ENCODE results near the gene CNGB1.
A peak's percentile ranks its signal among the peaks of the same experiment; 100 is the strongest.
"Not testable (repeated sequence)": the region's sequence is repeated elsewhere in the genome, so short reads cannot be mapped to it uniquely, and the experiment has no call there.

CNGB1 gene

DNA sequence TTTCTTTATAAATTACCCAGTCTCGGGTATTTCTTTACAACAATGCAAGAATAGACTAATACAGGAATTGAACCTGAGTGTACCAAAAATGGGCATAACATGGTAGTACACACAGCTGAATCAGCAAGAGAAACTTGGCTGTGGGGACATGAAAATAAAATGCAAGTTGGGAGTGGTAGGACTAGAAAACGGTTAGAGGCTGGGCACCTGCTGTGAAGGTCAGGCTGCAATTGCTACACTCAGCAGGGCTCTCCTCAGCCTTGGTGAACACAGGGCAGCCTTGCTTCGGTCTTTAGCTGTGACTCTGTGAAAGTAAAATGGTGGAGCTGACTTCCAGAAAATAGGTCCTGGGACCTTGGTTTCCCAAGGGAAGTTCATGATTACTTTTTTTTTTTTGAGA is 45.6 kb downstream of the CNGB1 start:
- DNase-seq (ENCODE audit: low spot score): no peak

DNA sequence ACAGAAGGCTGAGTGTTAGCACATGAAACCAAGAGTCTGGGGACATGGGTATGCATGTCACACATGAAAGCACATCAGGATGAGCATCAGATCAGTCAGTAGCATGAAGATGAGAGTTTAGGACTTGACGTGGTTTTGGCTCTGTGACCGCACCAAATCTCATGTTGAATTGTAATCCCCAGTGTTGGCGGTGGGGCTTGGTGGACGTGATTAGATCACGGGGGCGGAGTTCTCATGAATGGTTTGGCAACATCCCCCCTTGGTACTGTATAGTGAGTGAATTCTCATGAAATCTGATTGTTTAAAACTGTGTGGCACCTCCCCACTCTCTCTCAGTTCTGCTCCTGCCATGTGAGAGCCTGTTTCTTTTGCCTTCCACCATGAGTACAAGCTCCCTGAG is 46.4 kb downstream of the CNGB1 start:
- no peak for DNase-seq (ENCODE audit: low spot score)

DNA sequence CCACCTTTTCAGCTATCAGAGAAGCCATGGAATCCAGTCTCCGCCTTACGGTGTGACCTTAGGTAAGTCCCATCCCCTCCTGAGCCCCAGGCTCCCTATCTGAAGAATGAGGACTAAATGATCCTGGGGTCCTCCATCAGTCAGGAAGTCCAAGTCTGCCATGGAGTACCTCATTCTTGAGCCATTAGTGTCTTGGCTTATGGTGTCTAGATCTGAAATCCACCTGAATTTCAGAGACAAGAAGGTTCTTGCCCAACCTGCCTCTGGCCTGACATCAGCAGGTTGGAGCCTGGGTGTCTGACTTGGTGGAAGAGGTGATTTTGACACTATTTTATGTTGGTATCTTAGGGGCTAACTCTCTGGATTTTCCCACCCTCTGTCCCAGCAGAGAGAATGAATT is 47.1 kb downstream of the CNGB1 start:
- DNase-seq (ENCODE audit: low spot score): no peak

DNA sequence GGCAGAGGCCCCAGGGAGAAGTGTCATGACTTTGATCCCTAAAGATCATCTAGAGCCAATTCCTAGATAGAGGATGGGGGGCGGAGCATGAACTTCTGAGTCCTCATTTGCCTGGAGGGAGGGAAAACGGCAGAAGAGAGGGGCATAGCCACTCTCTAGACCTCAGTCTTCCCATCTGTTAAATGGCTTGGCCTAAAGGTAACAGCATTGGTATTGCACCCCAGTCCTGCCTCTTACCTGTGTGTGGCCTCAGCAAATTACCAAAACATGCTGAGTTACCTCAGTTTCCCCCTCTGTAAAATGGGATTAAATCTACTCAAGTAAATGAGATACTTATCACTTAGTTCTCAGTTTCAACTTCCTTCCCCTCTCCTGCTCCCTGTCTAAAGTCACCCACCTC is 47.5 kb downstream of the CNGB1 start:
- no peak for DNase-seq (ENCODE audit: low spot score)

DNA sequence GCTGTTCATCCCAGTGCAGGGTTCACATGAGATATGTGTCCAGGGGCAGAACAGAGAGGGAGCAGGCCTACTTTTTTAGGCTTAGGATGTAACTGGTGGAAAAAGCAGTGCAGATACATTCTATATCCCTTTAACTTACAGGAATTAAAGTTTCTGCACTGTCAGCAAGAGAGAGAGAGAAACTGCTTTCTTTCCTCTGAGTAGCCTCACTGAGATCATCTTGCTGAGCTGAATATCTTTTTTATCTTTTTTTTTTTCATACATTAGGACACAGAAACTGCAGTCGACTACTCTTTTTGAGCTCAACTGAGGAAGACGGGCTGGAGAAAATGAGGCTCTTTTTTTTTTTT is 50.1 kb downstream of the CNGB1 start:
- no peak for DNase-seq (ENCODE audit: low spot score)

DNA sequence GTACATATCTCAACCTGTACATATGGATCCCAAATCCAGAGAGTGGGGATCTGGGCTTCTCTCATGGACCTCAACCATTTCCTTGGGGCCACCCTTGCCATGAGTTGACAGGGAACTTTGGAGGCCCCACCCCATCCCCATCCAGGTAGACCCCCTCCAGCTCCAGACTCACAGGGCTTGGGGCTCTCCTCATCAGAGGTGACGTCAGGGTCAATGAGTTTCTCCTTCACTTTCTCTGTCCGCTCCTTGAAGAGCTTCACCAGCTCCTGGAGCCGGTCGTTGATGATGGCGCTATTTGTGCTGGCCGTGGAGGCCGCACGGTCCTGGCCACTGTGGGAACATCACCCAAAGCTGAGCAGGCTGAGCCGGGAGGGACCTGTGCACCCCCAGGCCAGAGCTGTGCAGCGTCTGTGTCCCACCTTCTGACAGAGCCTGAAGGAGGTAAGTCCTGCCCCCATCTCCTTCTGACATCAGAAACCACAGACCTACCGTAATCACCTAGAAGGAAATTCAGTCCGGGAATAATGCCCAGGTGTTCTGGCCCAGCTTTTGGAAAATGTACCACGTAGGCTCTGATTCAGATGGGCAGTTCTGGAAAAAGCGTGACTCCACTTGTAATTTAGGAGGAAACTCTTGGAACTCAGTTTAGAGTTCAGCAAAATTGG is 50.6 kb downstream of the CNGB1 start:
- no peak for DNase-seq (ENCODE audit: low spot score)

DNA sequence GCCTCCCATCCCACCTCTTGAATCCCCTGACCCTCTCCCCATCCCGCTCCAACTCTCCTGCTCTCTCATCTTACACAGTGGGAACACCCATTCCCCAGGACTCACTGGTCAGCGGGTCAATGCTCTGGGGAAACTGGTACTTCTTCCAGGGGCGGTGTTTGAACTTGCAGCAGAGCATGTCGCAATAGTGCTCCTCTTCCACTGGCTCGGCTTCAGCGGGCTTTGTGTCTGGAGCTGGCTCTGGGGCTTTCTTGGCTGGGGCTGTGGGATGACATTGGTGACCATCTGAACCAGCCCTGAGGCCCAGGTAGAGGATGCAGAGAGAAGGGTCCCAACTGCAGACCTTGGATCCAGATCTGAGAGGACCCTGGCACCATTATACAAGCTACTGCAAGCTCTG is 51.9 kb downstream of the CNGB1 start:
- DNase-seq (ENCODE audit: low spot score): no peak

DNA sequence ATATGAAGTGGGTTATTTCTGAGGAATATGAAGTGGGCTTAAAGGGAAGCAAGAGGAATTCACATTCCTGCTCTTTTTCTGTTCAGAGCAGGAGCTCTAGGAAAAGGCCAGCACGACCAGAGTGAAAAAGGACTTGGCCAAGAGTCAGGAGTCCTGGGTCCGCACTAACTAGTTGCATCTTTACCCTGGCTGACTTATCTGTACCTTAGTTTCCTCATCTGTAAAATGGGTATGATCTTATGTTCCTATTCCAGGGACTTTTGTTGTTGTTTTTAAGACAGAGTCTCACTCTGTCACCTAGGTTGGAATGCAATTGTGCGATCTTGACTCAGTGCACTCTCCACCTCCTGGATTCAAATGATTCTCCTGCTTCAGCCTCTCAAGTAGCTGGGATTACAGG is 52.5 kb downstream of the CNGB1 start:
- DNase-seq (ENCODE audit: low spot score): no peak

DNA sequence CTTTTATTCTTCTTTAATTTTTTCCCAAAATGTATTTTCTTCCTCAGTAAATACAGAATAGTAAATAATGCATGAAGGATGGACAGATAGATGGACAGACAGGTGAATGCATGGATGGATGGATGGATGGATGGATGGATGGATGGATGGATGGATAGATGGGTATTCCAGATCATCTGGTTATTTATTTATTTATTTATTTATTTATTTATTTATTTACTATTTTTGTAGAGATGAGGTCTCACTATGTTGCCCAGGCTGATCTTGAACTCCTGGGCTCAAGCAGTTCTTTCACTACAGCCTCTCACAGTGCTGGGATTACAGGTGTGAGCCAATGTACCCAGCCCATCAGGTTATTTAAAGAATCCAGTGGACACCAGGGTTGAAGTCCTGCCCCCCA is 53.0 kb downstream of the CNGB1 start:
- DNase-seq (ENCODE audit: low spot score): not testable (repeated sequence)

DNA sequence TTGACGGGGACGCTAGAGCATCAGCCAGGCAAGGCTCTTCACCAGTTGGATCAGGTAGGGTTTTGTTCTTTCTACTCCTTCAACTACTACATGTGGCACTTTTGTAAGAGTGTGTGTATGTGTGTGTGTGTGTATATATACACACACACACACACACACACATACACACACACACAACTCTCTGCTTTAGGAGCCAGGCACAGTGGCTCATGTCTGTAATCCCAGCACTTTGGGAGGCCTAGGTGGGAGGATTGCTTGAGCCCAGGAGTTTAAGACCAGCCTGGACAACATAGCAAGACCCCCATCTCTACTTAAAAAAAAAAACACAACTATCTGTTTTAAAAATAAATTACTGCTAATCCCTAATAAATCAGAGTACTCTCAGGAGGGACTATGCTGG is 53.4 kb downstream of the CNGB1 start:
- not testable (repeated sequence) for DNase-seq (ENCODE audit: low spot score)

DNA sequence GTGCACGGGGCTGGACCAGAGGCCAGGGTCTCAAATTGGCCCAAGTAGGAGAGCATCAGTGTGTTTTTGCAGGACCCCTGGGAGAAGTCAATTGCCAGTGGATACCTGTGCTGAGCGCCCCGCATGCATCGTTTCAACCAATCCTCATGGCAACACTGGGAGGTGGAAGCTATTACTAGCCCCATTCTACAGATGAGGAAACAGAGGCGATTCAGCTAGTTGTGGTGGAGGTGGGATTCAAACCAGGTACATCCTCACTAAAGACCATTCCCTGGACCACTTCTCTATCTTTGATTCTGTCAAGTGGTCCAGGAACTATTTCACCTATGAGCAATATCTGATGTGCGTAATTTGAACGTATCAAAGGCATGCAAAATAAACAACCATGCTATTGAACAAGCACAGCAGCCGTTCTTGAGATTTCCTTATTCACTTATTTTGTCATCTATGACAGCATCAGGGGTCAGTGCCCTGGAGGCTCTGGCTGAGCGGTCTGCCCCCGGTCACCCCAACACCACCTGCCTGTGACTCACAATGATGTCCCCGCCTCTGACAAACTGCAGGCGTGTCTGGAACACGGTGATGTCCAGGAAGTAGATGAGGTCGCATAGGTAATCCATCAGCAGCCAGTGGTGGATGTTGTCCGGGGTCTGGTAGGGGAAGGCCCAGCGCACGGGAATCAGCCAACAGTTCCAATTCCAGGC is 54.0 kb downstream of the CNGB1 start:
- no peak for DNase-seq (ENCODE audit: low spot score)

DNA sequence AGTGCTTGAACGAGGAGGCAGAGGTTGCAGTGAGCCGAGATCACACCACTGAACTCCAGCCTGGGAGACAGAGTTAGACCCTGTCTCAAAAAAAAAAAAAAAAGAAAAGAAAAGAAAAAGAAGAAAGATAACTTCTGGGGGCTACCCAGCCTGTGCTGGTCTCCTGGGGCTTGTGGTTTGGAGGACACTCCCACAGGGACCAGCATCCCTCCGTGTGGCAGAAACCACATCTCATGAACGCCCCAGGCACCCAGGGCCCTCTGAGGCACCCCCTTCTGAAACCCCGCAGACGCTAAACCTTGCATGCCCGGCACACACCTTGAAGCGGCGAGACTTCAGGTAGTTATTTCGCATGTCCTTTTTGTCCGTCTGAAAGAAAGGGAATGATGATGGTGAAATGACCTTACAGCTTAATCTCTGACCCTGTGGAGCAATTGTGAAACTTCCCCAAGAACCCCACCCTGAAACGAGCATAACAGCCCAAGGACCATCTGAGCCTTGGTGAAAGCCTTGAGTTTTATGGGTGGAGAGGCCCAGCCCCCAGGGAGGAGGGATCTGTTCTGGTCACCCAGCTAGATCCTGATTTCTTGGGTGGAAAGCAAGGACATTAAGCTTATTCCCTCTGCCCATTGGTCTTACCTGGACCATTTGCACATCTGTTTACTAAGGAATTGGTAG is 55.0 kb downstream of the CNGB1 start:
- no peak for DNase-seq (ENCODE audit: low spot score)

DNA sequence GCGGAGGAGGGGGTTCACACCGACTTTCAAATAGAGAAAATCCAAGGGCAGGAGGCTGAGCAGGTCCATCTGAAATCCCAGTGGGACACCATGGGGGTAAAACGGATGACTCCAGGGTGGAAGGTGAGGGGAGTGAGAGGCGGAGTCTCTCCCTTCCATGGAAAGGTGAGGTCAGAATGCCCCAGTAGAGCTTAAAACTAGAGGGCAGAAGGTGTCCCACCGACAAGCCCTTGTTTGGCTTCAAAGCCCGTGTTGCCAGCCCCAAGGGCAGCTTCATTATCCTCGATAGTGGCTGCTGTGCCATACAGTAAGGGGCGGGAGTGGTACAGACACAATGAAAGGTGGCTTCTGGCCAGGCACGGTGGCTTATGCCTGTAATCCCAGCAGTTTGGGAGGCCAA is 55.7 kb downstream of the CNGB1 start:
- no peak for DNase-seq (ENCODE audit: low spot score)

DNA sequence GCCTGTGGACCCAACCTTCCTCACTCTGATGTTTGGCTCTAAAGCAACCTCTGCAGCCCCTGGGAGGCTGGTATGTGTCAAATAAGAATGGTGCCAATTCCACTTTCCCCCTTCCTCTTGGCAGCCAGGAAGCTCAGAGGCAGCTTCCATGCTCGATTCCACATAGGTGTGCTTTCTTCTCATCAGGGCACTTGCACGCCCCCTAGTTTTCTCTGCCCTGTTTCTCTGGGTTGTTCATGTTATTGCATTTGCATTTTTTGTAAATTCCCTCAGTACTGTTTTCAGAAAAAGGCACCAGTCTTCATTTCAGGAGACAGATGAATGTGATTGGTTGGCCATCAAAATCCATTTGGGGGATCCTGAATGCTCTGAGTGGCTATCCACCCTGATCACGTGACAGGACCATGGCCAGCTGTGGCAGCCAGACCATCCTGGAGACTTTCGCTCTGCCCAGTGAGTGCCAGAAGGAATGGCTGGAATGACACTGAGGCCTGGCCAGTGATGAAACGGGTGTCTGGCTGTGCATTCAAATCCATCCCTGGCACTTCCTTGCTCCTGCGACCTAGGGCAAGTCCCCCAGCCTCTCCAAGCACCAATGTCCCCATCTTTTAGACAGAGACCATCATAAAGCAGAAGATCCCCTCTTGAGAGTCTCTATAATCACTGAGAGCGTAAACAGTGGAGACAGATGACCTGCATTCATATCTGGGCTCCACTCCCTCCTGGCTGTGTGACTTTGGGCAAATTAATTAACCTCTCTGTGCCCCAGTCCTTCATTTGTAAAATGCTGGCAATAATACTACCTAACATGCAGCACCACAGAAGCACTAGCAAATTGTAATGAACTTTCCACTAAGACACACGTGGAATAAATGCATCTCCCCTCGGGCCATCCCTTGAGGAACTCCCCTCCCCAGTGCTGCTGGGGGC is 56.4 kb downstream of the CNGB1 start:
- DNase-seq (ENCODE audit: low spot score): no peak

DNA sequence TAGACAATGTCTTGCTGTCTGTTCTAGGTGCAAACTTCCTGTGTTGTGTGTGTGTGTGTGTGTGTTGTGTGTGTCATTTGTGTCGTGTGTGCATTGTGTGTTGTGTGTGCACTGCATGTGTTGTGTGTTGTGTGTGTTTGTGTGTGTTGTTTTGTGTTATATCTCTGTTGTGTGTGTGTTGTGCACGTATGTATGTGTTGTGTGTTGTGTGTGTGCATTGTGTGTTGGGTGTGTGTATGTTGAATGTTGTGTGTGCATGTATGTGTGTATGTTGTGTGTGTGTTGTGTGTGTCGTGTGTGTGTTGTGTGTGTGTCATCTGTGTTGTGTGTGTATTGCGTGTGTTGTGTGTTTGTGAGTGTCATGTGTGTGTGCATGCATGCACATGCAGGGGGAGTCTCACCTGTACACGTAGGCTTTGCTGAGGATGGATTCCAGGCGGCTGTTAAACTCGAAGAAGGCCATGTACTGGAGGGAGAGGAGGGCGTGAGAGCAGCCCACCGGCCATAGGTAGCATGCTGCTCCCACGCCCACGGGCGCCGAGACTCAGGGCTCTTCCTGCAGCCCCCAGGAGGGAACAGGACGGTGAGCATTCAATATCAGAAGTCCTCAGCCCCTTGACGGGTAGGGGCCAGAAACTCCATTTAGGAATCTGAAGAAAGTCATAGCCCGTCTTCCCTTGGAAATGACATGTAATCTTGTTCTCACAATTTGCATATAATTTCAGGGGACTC is 58.2 kb downstream of the CNGB1 start:
- DNase-seq (ENCODE audit: low spot score): no peak

DNA sequence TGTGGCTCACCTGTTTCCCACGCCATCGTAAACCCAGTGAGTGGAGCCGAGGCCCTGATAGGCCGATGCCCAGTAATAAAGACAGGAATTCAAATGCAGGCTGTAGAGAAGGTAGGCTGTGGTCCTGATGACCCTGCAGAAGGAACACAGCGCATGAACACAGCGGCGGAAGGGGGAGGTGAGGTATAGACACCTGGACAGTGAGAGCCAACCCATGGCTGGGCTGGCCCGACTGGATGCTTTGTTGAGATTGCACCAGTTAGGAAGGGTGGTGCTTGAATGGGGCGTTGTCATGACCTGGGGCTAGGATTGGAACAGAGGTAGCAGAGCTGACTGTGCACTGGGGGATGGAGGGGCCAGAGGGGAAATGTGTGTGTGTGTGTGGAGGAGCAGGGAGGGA is 59.2 kb downstream of the CNGB1 start:
- DNase-seq (ENCODE audit: low spot score): no peak

DNA sequence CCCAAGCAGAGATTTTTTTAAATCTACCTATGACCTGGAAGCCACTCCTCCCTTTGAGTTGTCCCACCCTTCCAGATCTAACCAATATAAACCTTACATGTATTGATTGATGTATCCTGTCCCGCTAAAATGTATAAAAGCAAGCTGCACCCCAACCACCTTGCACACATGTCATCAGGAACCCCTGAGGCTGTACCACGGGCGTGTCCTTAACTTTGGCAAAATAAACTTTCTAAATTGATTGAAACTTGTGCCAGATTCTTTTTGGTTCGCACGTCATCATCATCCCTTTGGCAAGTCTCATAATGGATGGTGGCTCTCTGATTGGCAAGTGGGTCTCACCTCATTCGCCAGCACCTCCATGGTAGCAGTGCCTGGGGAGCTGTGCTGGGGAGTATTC is 60.2 kb downstream of the CNGB1 start:
- DNase-seq (ENCODE audit: low spot score): no peak

DNA sequence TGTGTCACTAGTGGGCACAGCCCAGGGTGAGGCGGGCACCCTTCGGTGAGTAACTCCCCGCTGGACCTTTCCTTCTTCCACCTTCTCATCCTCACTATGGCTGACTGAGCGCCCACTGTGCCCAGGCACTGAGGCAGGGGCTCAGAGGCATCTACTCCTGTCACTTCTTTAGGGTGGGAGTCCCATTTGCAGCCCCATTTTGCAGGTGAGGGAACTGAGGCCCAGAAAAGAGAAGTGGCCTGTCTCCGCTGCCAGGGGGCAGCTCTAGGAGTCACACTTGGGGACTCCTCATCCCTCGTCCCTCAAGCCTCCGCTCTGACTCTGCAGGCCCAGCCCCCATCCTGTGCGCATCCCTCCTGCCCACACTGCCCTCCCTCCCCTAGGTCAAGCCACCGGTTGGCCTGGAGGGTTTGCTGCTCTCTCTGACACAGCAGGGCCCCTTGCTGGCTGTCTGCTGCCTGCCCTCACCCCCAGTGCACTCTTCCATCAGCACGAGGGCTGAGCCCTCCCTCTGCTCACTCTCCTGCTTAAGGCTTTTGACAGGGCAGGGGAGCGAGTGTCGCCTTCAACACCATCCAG is 62.4 kb downstream of the CNGB1 start:
- no peak for DNase-seq (ENCODE audit: low spot score)

DNA sequence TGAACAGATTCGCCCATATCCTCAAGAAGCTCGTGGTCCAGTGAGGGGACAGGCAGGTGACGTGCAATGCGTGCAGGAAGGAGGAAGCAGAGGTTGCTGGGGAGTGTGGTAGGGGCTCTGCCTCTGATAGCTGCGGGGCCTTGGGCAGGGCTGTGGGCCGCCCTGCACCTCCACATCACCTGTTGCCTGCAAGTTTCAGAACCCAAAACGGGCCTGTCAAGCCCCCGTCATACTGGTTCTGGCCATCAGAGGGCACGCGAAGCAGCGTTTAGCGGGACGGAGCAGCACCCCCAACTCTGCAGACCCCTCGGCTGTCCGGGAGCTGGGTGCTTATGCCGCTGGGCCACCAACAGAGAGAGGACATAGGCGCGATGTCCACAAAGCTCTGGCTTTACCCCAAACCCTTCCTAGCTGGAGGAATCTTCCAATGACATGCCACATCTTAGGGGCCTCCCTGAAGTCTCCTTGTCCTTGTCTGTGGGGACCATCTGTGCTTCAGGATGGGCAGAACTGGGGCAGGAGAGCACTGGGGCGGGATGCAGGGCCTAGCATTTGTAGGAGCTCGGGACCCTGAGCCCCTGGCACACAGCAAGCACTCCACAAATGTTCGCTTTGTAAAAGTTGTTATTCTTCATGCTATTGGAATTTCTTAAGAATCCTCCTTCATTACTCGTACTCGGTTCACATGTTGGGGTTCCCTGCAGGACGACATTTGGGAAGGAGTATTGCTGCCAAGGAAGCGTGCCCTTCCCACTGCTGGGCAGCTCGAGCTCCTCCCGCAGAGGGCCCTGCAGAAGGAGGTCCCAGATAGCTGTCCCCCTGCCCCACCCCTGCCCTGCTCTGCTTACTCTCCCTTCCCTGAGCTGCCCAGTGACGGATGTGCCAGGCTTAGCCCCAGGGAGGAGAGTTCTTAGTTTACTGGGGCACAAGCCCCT is 64.3 kb downstream of the CNGB1 start:
- peak; percentile 10 for DNase-seq (ENCODE audit: low spot score)

DNA sequence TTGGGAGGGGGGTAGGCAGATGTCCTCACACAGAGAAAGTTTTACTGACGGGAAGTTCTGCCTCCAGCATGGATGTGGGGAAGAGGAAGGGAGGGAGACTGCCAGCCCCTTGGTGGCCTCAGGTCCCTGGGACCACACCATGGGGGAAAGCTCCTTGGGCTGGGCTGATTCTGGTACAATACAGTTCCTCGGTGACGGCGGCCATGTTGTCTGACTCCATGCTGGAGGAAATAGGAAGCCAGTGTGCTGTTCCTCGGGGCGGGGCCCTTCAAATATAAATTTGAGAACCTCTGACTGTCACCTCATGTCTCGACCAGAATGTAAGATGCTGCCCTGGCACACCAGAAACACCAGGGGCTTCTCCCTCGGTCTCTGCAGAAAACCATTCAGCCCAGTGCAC is 66.8 kb downstream of the CNGB1 start:
- no peak for DNase-seq (ENCODE audit: low spot score)

Measured in CD4-positive, alpha-beta T cell treated with Interleukin-6 at 100 ng/mL for 8 hours (primary cell).